Endothelial cell of hepatic sinusoid (primary cell): ENCODE results near the gene TCEAL1.
"Not testable (repeated sequence)": the region's sequence is repeated elsewhere in the genome, so short reads cannot be mapped to it uniquely, and the experiment has no call there.

ENCODE experiments used
- in situ Hi-C: cut with HindIII; loops from 2 replicates; pipeline ENCODE4 v1.10.0; 2017; ENCODE audit warnings: low sequenced_read_pairs

Gene TCEAL1

GRCh38 chrX:103631145-103631544 lies 2.4 kb downstream of the TCEAL1 start:
- in situ Hi-C loops: no loop called here

- in situ Hi-C loops: no loop called here
Observed at GRCh38 chrX:103635436-103635835, 6.7 kb downstream of the TCEAL1 start.

GRCh38 chrX:103637604-103638338 lies 9.0 kb downstream of the TCEAL1 start:
- in situ Hi-C loops: no loop called here

- in situ Hi-C loops: not testable (repeated sequence)
Observed at GRCh38 chrX:103638479-103639346, 9.9 kb downstream of the TCEAL1 start.

- in situ Hi-C loops: loop anchor here (5.0 kb wide), 1 partner anchor 58 kb away; no protein-coding TSS in a partner anchor
Observed at GRCh38 chrX:103640401-103641155, 11.8 kb downstream of the TCEAL1 start.

GRCh38 chrX:103644125-103644524 lies 15.3 kb downstream of the TCEAL1 start:
- in situ Hi-C loops: loop anchor here (5.0 kb wide), 1 partner anchor 62 kb away; no protein-coding TSS in a partner anchor

GRCh38 chrX:103647630-103648029 lies 18.9 kb downstream of the TCEAL1 start:
- in situ Hi-C loops: no loop called here

GRCh38 chrX:103651151-103651773 lies 22.5 kb downstream of the TCEAL1 start:
- in situ Hi-C loops: no loop called here

- in situ Hi-C loops: not testable (repeated sequence)
Observed at GRCh38 chrX:103655230-103656000, 26.6 kb downstream of the TCEAL1 start.

- in situ Hi-C loops: no loop called here
Observed at GRCh38 chrX:103656617-103657016, 27.8 kb downstream of the TCEAL1 start.

GRCh38 chrX:103657066-103657465 lies 28.3 kb downstream of the TCEAL1 start:
- in situ Hi-C loops: not testable (repeated sequence)

GRCh38 chrX:103658681-103659433 lies 30.1 kb downstream of the TCEAL1 start:
- in situ Hi-C loops: no loop called here

- in situ Hi-C loops: not testable (repeated sequence)
Observed at GRCh38 chrX:103659460-103659859, 30.7 kb downstream of the TCEAL1 start.

- in situ Hi-C loops: no loop called here
Observed at GRCh38 chrX:103663981-103664762, 35.4 kb downstream of the TCEAL1 start.

GRCh38 chrX:103666202-103667107 lies 37.7 kb downstream of the TCEAL1 start:
- in situ Hi-C loops: no loop called here

- in situ Hi-C loops: no loop called here
Observed at GRCh38 chrX:103669745-103670144, 41.0 kb downstream of the TCEAL1 start.
